ENCODE results near the gene CCL4L2.
"Not testable (repeated sequence)": the region's sequence is repeated elsewhere in the genome, so short reads cannot be mapped to it uniquely, and the experiment has no call there.

Gene CCL4L2

DNA sequence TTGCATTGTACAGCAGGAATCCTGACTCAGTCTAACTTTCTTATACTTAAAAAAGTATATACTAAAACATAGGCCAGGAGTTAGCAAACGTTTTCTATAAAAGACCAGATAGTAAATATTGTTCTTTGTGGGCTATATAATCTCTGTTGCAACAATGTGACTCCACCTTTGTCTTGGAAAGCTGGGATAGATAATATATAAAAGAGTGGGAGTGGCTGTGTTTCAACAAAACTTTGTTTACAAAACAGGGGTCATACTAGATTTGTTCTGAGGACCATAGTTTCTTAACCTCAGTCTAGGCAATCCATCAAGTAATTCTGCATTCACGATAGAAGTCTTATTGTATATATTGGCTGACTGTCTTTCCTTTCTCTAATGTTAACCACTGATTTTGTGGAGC is 25.4 kb upstream of the CCL4L2 start:
- peak overlapping the region in 8 of 11 experiments; percentile 59 to 98 (median 93); a peak in 15 of 22 replicates for H3K4me2 ChIP-seq
- no peaks in the 10 kb centered on the region for H3K9me3 ChIP-seq (replicated peaks in 1 of 11)
- peaks cover 35 to 75% (median 72%) of the 10 kb centered on the region in 10 experiments for H3K4me1 ChIP-seq
- H3K9ac ChIP-seq = peak overlapping the region in 5 of 11 experiments; percentile 8 to 99 (median 99); a peak in 11 of 22 replicates
- H3K4me3 ChIP-seq = peak overlapping the region in 7 of 10 experiments; percentile 29 to 89 (median 81); a peak in 11 of 20 replicates
- H3K36me3 ChIP-seq = peaks cover 0 to 15% (median 9%) of the 10 kb centered on the region in 11 experiments; a peak in 12 of 22 replicates
- TF ChIP-seq Cebpa-rat (IDR thresholded peaks at IDR 0.05) = no peak
- peak overlapping the region in 7 of 11 experiments; percentile 97 to 99 (median 99); a peak in 12 of 22 replicates for H3K27ac ChIP-seq
- peaks cover 0 to 31% (median 19%) of the 10 kb centered on the region in 11 experiments; a peak in 14 of 22 replicates for H3K27me3 ChIP-seq
- H4K20me1 ChIP-seq = no peaks in the 10 kb centered on the region

DNA sequence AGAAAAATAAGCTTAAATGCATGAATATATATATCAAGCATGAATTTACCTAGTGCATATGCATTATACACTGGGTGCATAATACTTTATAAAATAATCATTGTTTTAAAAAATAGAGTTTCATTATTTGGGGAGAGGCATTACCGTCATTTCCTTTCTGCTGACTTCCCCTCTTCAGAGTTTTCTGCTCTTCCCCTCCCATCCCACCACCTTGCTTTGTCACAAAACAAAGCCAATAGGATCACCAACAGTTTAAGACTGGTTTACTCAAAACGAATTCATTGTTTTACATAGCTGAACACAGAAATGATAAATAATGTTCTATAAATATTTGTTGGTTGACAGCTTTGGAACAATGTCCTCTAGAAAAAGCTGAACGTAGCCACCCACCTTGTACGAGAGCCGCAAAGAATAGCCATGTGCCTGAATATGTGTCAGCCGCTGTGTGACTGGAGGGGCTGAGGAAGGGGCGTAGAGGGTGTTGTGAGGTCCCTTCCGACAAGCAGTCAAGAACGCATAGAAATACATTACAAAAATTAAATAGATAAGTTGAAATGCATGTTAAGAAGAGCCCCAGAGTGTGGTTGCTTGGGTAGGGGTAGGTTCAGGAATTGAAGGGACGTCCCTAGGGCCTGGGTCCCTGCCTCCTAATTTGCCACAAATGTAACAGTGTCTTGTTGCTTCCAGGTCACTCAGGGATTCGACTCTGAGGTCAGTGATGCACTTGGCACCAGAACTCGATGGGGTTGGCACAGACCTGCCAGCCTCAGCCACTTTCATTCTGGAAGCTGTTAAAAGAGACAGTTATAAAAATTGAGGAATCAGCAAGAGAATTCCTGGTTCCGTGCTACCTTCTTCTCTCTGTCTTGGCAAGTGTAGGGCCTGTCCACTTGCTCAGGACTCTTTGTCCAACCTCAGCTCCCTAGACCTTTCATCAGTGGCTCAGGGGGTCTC is 23.8 kb upstream of the CCL4L2 start:
- Histone ChIP-seq H3K27ac (peak overlapping the region; percentile 91 to 99 (median 97)), H3K4me2 (peak overlapping the region; percentile 72 to 98 (median 92)), H3K9ac (peak overlapping the region; percentile 83 to 99 (median 85); a peak in 21 of 22 replicates)

DNA sequence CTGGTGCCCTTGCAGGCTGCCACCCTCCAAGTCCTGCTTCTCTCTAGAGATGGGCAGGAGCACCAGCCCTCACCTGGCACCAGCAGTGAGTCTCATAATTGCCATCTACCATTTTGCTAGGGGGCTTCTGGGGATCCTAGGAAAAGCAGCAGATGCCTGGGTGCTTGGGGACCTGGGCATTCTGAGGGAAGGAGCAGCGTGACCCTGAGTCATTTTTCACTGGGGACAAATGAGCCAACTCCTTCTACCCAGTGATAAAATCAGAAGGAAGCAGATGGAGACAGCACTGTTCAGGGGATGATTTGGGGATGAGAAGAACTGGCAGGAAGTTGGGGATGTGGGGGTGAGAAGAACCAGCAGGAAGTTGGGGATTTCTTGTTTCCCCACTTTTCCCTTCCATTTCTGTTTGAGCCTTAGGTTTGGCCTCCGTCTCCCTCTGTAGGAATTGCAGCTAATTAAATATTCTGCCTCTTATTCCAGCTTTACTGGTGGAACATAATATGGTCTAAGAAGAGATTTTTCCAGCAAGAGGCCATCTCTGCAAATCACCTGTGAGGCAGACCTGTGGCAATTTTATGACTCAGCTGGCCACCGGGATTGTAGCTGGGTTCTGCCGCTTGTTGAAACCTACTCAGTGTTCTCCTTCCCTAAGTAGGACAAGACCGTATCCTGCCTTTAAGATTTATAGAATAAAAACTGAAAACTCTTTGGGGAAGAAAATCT is 22.8 kb upstream of the CCL4L2 start:
- Histone ChIP-seq H3K27ac (peak overlapping the region; percentile 91 to 99 (median 97)), H3K4me3 (peak overlapping the region in 6 of 10 experiments; percentile 14 to 33 (median 26); a peak in 7 of 20 replicates), H3K4me1 (peaks cover 57 to 86% (median 78%) of the 10 kb centered on the region in 10 experiments), H3K36me3 (peaks cover 0 to 15% (median 9%) of the 10 kb centered on the region in 11 experiments; a peak in 12 of 22 replicates), H3K27me3 (peaks cover 0 to 19% (median 10%) of the 10 kb centered on the region in 11 experiments; a peak in 14 of 22 replicates), H3K9ac (peak overlapping the region; percentile 83 to 99 (median 85)), H3K4me2 (peak overlapping the region; percentile 72 to 98 (median 92))
- H3K9me3 ChIP-seq (replicated peaks in 1 of 11); H4K20me1 ChIP-seq: not testable (repeated sequence)

More for the DNA sequence above, 23.8 kb upstream of the CCL4L2 start:
- H3K4me1 ChIP-seq = peaks cover 52 to 84% (median 76%) of the 10 kb centered on the region in 10 experiments
- peak overlapping the region in 3 of 10 experiments; percentile 16 to 32 (median 29); a peak in 3 of 20 replicates for H3K4me3 ChIP-seq
- not testable (repeated sequence) for H3K9me3 ChIP-seq (replicated peaks in 1 of 11); H4K20me1 ChIP-seq
- peaks cover 0 to 29% (median 19%) of the 10 kb centered on the region in 11 experiments; a peak in 14 of 22 replicates for H3K27me3 ChIP-seq
- H3K36me3 ChIP-seq = peaks cover 0 to 15% (median 9%) of the 10 kb centered on the region in 11 experiments; a peak in 12 of 22 replicates

DNA sequence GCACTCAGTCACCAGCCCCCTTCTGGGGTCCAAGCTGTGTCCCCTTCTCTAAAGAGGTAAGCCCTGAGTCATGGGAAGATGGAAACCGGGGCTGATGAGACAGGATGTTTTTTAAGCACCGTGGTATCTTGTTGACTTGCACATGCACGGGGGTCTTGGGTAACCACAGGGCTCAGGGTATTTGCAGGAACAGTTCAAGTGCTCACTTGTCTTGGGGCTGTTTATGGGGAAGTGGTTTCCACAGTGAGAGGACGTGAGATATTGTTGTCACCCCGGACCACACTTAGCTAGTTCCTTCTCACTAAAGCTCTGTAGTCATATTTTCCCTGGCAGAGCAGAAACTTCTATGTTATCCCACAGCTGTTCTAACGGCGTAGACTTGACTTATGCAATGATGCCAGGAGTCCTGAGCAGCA is 22.0 kb upstream of the CCL4L2 start:
- TF ChIP-seq Cebpa-rat (IDR thresholded peaks at IDR 0.05) = peak in 9 of 11 experiments; percentile 23 to 86 (median 79); a peak in 16 of 22 replicates
- Histone ChIP-seq H3K4me2 (peak overlapping the region; percentile 72 to 98 (median 92)), H3K4me3 (peak overlapping the region in 5 of 10 experiments; percentile 14 to 33 (median 23); a peak in 2 of 20 replicates), H3K4me1 (peaks cover 58 to 90% (median 86%) of the 10 kb centered on the region in 10 experiments), H3K27ac (peak overlapping the region; percentile 91 to 99 (median 97)), H3K9ac (peak overlapping the region; percentile 83 to 99 (median 85)), H4K20me1 (no peaks in the 10 kb centered on the region), H3K27me3 (peaks cover 0 to 11% (median 3%) of the 10 kb centered on the region in 11 experiments; a peak in 14 of 22 replicates), H3K36me3 (peaks cover 0 to 15% (median 9%) of the 10 kb centered on the region in 11 experiments; a peak in 12 of 22 replicates), H3K9me3 (replicated peaks in 1 of 11) (no peaks in the 10 kb centered on the region)

DNA sequence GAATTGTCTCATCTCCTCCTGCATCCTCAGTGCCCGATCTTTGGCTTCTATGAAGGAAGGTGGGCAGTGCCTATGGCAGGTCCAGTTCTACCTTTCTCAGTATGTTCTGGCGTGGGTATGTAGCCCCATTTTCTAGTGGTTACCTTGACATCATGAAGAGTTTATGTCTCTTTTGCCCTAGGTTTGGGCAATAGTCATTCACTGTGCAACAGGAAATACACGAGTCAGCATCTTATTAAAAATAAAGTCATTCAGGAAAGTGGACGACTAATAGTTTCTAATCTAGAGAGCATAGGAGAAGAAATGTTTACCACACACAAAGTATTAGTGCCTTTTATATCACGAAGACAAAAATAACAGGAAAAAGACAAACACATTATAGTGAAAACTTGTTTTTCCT is 20.9 kb upstream of the CCL4L2 start:
- not testable (repeated sequence) for H4K20me1 ChIP-seq; H3K4me3 ChIP-seq; H3K27me3 ChIP-seq; H3K9me3 ChIP-seq (replicated peaks in 1 of 11)
- peak overlapping the region; percentile 90 to 99 (median 94) for H3K27ac ChIP-seq
- peak overlapping the region; percentile 57 to 85 (median 80); a peak in 21 of 22 replicates for H3K9ac ChIP-seq
- H3K4me2 ChIP-seq = peak overlapping the region; percentile 46 to 96 (median 83)
- H3K4me1 ChIP-seq = peaks cover 58 to 95% (median 91%) of the 10 kb centered on the region in 10 experiments
- H3K36me3 ChIP-seq = peaks cover 0 to 19% (median 9%) of the 10 kb centered on the region in 11 experiments; a peak in 12 of 22 replicates

DNA sequence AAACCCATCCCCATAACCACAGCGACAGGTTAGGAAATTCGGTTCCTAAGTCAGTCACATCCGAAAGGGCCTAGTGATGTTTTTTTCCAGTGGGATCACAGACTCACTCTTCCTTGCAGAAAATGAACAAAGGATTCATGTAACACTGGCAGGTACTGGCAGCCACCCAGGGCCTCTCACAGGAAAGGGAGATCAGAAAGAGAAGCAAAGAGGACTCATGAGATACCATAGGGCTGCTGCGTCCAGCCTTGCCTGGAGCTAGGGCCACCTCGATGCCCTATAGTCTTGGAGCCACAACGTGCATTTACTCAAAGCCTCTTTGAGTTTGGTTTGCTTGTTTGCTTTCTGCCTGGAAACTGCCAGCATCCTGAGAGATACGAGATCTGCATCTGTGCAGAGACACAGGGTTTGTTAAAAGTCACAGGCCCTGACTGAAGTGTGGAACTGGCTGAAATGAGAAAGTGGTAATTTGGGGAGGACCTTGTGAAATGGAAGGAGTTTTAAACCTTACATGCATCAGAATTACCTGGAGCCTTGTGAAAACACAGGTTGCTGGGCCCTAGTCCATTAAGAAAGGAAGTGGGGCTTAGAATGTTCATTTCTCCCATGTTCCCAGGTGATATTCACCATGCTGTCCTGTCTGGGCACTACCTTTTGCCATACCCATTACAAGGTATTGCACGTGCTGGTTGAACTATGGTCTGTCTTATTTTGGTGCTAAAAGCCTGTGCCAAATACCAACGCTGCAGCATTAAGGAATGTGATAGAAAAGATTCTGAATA is 20.1 kb upstream of the CCL4L2 start:
- peaks cover 66 to 95% (median 91%) of the 10 kb centered on the region in 10 experiments for H3K4me1 ChIP-seq
- H3K9ac ChIP-seq = peak overlapping the region; percentile 57 to 85 (median 80); a peak in 21 of 22 replicates
- H4K20me1 ChIP-seq; H3K4me3 ChIP-seq; H3K9me3 ChIP-seq (replicated peaks in 1 of 11); H3K27me3 ChIP-seq: not testable (repeated sequence)
- H3K27ac ChIP-seq = peak overlapping the region; percentile 90 to 99 (median 94)
- peaks cover 0 to 20% (median 8%) of the 10 kb centered on the region in 11 experiments; a peak in 14 of 22 replicates for H3K36me3 ChIP-seq
- H3K4me2 ChIP-seq = peak overlapping the region; percentile 59 to 96 (median 83)

DNA sequence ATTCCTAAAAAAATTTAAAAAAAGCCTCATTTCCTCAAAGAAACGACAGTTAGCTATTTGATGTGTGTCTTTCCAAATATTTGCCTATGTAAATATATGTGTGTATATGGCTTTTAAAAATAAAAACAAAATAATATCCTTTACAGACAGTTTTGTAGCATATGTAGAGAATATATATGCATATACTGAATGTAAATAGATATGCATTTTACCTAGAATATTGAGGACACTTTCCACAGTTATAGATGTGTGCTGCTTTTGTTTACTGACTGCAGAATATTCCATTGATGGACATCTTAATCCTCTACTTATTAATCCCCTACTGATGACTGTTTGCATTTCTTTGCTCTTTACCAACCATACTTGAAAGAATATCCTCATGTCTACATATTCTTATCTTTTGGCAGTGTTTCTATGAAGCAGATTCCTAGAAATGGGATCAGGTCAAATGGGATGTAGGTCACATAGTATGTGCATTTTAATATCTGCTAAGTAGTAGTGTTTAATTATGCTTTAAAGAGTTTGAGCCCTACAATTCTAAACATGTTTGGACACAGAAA is 17.6 kb upstream of the CCL4L2 start:
- peaks cover 79 to 94% (median 88%) of the 10 kb centered on the region in 10 experiments for H3K4me1 ChIP-seq
- H4K20me1 ChIP-seq = no peaks in the 10 kb centered on the region
- peak overlapping the region; percentile 60 to 96 (median 83); a peak in 20 of 22 replicates for H3K4me2 ChIP-seq
- H3K27me3 ChIP-seq = no peaks in the 10 kb centered on the region
- H3K36me3 ChIP-seq = peaks cover 0 to 14% (median 5%) of the 10 kb centered on the region in 11 experiments; a peak in 7 of 22 replicates
- H3K4me3 ChIP-seq = no peak overlapping the region
- peak overlapping the region; percentile 90 to 99 (median 94) for H3K27ac ChIP-seq
- TF ChIP-seq Cebpa-rat (IDR thresholded peaks at IDR 0.05) = no peak
- H3K9ac ChIP-seq = peak overlapping the region; percentile 74 to 85 (median 80); a peak in 21 of 22 replicates
- no peaks in the 10 kb centered on the region for H3K9me3 ChIP-seq (replicated peaks in 1 of 11)

DNA sequence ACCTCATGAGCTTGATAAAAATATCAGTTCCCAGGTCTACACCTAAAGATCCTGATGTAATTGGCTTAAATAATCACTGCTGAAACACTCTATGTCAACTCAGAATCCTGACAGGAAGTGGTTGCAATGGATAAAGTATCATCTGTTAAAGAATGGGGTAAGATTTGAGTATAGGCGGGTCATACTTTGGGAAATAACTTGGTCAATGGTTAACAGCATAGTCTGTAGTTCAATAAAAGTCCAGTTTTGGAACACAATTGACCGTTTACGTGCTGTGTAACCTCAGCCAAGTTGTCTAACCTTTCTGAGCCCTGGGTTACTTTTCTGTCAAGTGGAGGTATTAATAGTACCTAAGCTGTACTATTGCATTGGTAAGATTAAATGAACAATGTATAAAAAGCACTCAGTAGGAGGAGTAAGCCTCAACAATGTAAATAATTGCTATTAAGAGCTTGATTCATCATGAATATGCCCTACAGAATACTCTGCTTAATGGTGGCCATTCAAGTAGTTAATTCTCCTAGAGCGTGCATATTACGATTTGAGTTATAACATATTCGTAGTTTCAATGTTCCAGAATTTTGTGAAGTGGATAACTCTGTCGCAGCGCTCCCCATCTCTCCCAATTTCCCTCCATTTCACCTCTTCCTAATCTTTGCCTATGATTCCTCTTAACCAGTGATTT is 16.6 kb upstream of the CCL4L2 start:
- H3K9me3 ChIP-seq (replicated peaks in 1 of 11); H3K27me3 ChIP-seq; H4K20me1 ChIP-seq: not testable (repeated sequence)
- Histone ChIP-seq H3K4me1 (peaks cover 82 to 99% (median 92%) of the 10 kb centered on the region in 10 experiments), H3K4me3 (peak overlapping the region in 7 of 10 experiments; percentile 45 to 69 (median 59); a peak in 11 of 20 replicates), H3K9ac (peak overlapping the region in 10 of 11 experiments; percentile 85 to 94 (median 88); a peak in 15 of 22 replicates), H3K4me2 (peak overlapping the region; percentile 78 to 98 (median 93); a peak in 20 of 22 replicates), H3K27ac (peak overlapping the region; percentile 91 to 99 (median 97)), H3K36me3 (peaks cover 0 to 14% (median 5%) of the 10 kb centered on the region in 11 experiments; a peak in 7 of 22 replicates)

DNA sequence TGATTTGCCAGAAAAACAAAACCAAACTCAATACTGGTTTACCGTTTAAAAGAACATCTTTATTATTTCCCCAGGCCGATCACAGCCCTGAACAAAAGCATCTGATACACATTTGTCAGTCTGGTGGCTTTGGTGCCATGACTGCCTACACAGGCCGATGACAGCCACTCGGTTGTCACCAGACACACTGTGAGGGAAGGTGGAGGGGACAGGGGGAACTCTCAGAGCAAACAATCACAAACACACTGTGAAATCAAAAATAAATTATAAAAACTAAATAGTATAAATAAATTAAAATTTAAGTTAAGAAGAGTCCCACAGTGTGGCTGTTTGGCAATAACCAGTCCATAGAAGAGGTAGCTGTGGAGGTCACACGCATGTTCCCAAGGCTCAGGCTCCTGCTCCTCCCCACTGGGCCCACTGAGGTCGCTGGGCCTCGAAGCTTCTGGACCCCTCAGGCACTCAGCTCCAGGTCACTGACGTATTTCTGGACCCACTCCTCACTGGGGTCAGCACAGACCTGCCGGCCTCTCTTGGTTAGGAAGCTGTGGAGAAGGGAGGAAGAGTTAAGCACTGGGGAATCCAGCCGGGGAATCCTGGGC is 15.9 kb upstream of the CCL4L2 start:
- H3K27me3 ChIP-seq; H3K9me3 ChIP-seq (replicated peaks in 1 of 11); H4K20me1 ChIP-seq: not testable (repeated sequence)
- Histone ChIP-seq H3K9ac (peak overlapping the region; percentile 80 to 94 (median 88)), H3K4me2 (peak overlapping the region; percentile 78 to 98 (median 93)), H3K4me1 (peaks cover 82 to 99% (median 93%) of the 10 kb centered on the region in 10 experiments), H3K36me3 (peaks cover 0 to 14% (median 5%) of the 10 kb centered on the region in 11 experiments; a peak in 7 of 22 replicates), H3K27ac (peak overlapping the region; percentile 91 to 99 (median 97)), H3K4me3 (peak overlapping the region; percentile 7 to 69 (median 58); a peak in 19 of 20 replicates)
